HG03095 (cell line): ENCODE data around the gene OTOGL.

Experiments
- ATAC-seq: cut with Tn5 transposase; IDR thresholded peaks from one replicate; pipeline ENCODE4 v1.9.1; 2021; ENCODE audit warnings: moderate library complexity; ENCODE audit not compliant: unreplicated experiment

Gene OTOGL

DNA sequence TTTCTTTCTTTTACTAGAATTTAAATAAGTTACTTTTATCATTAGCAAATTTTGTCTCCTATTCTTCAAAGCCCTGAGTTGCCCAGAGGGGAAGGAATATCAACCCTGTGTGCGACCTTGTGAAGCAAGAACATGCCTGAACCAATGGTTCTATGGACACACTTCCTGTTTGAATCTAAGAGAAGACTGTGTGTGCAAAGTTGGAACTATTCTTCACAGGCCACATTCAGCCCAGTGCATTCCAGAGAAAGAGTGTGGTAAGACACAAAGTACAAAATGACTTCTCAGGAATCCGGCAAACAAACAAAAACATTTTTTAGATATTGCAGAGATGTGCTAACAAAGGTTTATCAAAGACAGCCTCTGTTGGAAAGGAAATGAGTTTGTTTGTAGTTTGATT is 253.9 kb downstream of the OTOGL start:
- no peak for ATAC-seq

DNA sequence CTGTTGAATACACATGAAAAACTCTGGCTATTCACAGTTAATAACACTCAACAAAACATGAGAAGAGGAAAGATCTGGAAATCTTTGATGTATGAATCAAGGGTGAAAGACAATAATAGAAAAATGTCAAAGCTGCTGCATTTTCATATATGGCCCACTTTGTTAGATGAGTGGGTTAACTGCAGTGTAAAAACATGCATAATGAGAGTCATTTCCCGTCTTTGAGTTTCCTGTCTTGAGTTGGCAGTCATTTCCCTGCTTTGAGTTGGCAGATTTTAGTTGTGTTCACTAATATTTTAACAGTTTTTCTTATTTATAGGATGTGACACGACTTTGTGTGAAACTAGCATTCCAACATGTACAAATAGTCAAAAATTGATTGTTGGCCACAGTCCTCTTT is 256.8 kb downstream of the OTOGL start:
- no peak for ATAC-seq

DNA sequence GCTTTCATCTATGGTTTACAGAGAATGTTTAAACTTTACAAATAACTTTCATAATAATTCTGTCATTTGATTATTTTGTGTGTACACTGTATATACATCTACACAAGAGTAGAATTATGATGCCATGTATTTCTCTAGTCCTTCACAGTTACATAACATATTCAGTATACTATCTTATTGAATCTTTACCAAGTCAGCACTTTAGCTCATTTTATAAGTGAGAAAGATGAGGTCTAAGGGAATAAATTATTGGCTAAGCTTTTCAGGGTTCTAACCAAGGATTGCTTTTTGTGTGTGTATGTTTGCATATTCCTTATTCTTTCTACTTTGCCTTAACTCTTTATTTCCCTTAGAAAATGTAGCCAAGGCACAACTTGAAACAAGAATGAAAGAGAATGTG is 260.4 kb downstream of the OTOGL start:
- ATAC-seq, result no peak

DNA sequence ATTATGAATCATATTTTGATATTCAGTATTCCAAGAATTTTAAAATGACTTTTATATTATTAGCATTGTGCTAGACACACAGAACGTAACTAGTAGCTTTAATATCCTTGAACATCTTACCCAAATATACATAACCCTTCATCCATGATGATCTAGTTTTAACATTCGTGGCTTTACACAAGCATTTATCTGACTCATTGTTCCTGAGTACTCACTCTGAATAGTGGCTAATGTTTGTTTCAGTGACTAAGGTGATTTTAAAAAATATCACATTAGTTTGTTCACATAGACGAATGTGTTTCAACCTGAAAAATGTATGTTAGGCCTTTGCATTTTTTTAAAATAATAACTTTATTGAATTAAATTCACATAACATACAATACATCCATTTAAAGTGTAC is 264.7 kb downstream of the OTOGL start:
- no peak for ATAC-seq

DNA sequence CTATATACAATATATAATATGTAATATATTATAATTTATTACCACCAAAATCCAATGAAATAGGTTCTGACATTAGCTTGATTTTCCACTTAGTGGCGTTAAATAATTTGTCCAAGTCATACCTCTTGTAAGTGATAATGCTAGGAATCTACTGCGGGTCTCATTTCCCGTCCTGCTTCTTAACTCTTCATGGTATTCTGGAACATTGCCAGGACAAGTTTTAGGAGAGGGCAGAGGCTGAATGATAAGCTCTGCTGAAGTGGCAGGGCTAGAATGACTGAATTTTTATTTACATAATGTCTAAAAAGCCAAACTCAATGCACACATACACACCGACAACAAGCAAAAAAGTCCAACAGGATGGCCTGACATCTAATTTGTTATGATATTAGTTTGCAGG is 274.3 kb downstream of the OTOGL start:
- no peak for ATAC-seq

DNA sequence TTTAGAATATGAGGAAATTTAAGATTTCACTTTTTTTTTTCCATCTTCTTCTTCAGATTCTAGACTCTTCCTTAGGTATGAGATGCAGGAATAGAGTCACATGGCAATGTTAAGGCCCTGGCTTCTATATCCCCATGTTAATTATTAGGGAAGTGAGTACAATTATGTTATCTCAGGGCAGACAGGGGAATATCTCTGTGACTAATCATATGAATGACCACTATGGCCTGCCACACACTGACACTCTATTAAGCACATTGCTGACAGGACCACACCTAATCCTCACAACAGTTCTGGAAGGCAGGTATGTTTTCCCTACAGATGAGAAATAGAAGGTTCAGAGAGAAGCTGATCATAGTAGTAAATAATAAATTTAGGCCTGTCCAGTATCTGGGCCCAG is 275.3 kb downstream of the OTOGL start:
- ATAC-seq, result no peak

DNA sequence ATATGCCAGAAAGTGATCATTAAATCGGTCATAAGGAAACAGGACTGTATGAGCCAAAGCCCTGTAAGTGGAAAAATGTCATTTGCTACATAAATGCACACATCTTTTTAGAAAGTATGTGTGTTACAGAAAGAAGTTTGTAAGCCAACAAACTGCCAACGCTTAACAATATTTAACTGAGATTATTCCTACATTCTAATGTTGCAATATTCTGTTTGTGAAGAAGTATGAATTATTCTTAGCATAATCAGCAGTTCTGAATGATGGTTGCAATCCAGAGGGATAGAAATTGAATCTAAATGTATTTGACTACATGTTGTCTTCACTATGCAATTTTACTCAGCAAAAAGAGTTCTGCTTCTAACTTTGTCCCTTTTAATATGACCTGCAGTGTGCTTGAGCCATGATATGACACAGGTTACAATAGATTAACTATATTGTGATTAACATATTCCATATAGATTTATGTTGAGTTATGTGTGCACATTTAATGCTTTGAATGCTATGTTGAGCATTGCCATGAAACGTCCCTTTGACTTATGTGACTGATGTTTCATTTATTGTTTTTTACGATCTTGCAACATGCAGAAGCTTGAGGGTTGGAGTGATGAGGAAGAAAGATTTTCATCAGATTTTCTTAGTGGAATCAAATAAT is 277.9 kb downstream of the OTOGL start:
- no peak for ATAC-seq

DNA sequence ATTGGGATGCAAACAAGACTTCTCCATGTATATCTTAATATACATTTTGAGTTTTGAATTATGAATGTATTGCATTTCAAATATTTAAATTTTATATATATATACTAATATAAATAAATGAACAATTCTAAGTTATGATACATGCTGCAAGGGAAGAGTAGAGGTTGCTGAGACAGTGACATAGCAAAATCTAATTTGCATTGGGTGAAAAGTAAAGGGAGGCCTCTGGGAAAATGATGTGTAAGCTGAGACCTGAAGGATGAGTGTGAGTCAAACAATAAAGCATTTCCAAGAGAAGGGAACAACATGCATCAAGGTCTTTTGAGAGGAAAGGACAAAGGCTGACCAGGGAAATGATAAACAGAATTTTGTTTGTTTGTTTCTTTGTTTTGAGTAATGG is 281.8 kb downstream of the OTOGL start:
- no peak for ATAC-seq

DNA sequence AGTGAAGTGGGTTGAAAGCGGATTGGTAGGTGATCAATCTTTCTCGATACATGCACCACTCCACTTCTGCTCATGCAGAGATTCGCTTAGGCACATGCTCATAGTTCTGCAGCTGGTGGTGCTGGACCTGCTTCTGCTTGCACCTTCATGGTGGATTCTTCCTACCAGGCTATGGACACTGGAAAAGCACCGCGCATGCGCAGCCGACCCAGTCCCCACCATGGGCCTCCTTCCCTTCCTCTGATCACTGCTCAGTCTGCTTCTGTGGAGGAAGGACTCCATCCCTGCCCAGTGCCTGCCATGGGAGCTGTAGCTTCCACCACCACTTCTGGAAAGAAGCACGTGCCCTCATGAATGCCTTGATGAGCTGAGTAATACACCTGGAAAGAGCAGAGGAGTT is 282.9 kb downstream of the OTOGL start:
- ATAC-seq, result no peak

DNA sequence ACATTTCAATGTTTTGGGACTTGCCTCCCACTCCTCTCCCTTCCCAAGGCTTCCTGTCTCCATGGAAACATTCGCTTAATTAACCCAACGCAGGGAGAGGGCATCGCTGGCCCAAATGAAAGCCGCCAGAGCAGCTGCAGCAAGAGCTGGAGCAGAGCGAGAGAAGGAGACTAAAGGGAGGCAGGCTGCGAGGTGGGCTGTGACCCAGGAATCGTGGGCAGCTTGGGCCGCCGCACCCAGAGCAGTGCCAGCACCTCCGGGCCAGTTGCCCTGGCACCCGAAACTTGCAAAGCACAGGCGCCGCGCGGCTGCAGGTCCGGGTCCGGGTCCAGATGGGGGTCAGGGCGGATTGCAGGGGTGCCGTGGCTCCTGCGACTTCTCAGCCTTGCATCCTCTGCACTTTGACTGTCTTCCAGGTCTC is 301.2 kb downstream of the OTOGL start:
- no peak for ATAC-seq

DNA sequence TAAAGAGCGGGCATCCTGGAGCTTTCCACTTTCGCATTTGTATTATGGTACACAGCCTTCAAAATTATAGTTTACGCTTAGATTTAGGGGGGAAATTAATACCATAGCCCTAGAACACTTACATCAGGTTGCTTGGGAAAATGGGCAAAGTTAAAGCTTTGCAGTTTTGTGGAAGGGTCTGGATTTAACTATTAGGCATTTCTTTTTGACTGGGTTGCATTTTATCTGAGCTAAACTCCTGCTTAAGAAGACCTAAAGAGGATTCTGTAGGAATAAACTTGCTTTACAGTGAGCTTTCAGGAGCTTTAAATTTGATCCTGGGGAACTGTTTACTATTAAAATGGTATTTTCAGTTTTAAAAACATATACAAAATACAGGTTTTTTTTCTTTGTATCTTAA is 301.9 kb downstream of the OTOGL start:
- ATAC-seq, result no peak

DNA sequence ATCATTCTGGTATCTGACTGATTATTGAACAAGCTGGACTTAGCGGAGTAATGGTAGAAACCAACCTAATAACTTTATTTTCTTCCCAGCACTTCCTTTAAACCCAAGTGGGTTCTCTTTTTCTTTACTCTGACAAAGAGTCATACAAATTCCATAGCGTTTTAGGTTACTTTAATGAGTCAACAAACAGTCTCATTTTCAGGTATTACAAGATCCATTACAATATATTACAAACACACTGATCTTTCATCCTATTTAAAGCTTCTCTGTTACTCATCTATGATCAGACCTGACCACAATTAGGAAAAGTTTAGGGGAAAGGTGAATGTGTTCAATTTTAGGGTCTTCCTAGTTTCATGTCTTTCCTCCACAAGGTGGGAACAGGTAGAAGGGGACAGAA is 305.3 kb downstream of the OTOGL start:
- no peak for ATAC-seq

DNA sequence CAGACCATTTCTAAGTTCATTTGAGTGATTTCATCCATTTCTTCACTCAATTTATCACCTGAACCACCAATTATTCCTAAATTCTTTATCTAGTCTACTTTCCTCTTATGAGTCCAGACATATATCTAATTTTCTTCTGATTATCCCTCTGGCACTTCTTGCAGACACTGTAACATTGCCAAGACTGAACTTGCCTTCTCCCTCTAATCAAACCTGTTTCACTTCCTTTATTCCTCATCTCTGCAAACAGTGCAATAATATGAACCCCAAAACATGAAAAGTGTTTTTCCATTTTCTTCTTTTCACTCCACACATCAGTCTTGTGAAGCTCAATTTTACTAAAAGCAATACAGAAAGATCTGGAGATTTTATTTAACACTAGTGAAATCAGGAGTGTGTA is 306.9 kb downstream of the OTOGL start:
- no peak for ATAC-seq

DNA sequence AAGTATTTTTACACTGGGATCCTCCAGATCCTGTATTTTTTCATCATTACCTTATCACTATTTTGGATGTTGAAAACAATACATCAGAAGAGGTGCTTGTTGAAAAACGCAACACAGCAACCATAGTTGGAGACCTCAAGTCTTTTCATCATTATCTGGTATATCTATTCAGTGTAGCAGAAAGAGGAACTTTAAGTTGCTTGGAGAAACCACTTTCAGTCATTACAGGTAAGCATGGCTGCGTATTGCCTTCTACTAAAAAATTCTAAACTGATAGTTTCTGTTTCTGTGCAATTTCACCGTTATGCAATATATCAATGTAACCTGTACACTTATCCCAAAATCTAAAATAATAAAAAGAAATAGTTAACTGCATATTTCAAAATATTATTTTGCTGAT is 312.4 kb downstream of the OTOGL start:
- ATAC-seq, result no peak

DNA sequence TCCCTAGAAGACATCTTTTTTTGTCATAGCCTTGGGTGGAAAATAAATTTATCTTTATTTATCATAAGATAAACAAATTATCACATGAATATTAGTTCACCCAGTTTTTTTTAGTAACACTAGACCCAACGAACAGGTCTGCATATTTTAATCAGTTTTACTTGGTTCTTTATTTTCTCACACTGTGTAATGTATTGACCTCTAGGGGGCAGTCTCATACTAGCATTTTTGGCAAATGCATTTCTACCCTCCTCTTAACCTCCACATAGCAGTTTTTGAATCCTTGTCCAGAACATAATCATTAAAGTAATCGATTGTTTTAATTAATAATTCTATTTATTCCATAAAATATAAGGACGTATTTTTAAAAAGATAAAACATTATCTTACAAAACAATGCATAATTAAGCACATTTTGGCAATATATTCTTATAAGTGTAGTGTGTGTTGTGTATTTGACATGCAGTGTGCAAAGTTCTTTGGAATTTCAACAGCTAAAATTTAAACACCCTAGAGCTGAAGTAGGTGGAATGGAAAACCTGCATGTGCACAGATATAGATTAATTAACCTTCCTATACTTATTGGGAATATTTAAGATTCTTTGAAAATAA is 313.1 kb downstream of the OTOGL start:
- ATAC-seq, result peak; percentile 70

DNA sequence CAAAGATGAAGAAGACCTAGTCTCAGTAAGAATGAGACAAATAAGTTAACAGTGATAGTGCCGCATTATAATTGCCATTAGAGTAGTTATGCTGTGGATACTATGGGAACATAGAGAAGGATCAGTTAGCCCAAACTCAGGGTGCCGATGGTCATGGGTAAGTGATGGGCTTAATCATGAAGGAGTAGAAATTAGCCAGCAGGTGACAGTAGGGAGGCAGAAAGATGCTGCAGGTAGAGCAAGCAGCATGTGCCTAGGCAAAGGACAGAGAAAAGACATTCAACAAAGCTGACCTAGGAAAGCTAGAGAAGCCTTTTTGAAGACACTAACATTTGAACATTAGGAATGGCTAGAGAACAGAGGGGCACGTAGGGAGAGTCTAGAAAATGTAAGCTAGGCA is 314.1 kb downstream of the OTOGL start:
- no peak for ATAC-seq

DNA sequence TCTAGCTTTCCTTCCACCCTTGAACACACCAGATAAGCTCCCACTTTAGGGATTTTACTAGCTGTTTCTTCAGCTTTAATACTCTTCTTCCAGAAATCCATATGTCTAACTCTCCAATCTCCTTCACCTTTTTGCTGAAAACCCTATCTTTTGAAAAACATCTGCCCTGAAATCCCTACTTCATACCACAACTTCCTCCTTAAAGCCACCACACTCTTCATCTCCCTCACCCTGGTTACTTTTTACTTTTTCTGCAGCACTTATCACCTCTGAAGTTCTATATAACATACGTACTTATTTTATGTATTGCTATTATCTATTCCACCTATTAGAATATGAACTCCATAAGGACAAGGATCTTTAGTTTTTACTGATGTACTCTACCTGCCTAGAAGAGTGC is 316.1 kb downstream of the OTOGL start:
- ATAC-seq, result no peak

DNA sequence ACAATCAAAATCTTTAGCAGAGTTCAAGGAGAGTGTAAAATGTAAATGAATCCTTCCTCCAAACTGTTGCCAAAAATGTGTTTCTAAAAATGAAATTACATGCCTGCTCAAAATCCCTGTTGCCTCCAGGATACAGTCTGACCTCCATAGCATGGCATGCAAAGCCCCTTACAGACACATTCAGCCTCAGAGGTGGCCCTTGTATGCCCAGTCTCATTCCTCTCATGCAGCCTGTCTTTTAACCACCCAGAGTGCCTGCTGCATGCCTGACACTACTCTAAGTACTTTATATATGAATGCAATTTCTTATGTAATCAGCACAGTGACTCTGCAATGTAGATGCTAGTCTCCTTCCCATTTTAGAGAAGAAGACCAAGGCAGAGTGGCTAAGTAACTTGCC is 320.3 kb downstream of the OTOGL start:
- no peak for ATAC-seq

DNA sequence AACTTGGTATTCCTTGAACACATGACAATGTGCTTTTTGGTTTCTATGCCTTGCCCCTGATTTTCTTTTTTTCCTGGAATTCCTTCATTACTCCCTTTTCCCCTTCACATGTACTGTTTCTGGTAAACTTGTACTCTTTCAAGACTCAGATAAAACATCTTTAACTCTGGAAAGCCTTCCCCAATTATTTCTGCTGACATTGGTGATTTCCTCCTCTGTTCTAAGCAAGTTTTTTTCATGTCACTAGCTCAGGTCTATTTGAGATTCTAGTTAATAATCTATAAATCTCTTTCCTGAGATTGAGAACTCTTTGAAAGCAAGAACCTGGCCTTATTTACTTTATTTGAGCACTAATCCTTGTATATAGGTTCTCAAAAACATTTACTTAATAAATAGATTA is 320.7 kb downstream of the OTOGL start:
- ATAC-seq, result no peak

DNA sequence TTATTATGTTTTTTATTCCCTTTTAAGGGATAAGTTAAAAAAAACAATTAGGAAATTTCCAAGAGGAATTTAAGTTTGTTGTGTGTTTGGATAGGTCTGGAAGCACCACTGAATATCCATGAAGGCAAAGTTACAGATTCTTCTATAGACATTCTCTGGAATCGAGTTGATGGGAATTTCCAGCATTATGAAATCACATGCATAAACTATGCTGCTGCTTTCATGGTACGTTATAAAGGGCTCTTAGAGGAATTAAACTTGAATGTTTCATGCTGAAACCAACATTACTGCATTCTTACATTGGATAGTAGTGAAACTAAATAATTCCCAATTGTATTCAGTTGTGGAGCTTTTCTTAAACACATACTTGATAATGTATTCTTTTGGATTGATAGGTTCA is 323.2 kb downstream of the OTOGL start:
- ATAC-seq, result no peak
